Thoracic aorta (tissue), 2 donors: ENCODE data around the gene ZNF552. TPM values are rescaled to one million over a fixed set of nuclear protein-coding genes. Genes with fewer than 3 reads are reported as not detected.
"Not testable (repeated sequence)": the region's sequence is repeated elsewhere in the genome, so short reads cannot be mapped to it uniquely, and the experiment has no call there.

Experiments
- ATAC-seq: fragments of 150-250 bp; one replicate; pipeline ENCODE4 v1.8.0; 2017; ENCODE audit warnings: low read depth; ENCODE audit not compliant: insufficient number of reproducible peaks, low FRiP score
- DNase-seq: peaks from one replicate; pipeline ENCODE4 v3.0.0-alpha.2; 2020; ENCODE audit warnings: low spot score
- H3K27ac ChIP-seq, 2 donors: fragments of 200-600 bp; sonication (generic); 1 replicate in 1 of 2; 2 replicates in 1 of 2; pipeline ENCODE4 v1.5.1; 2016; ENCODE audit warnings: mild to moderate bottlenecking in 2 of 2, moderate library complexity in 2 of 2
- H3K27me3 ChIP-seq: fragments of 200-600 bp; sonication (generic); replicated peaks from 2 replicates; pipeline ENCODE4 v1.6.0; 2016; ENCODE audit warnings: mild to moderate bottlenecking; ENCODE audit not compliant: insufficient read depth
- H3K36me3 ChIP-seq: fragments of 200-600 bp; sonication (generic); one replicate; pipeline ENCODE4 v1.5.1; 2016
- H3K4me1 ChIP-seq, 2 donors: fragments of 200-600 bp; sonication (generic); 1 replicate in 1 of 2; 2 replicates in 1 of 2; pipeline versions ENCODE4 v1.5.1 to v1.6.0; 2016; ENCODE audit warnings: low read depth in 2 of 2, mild to moderate bottlenecking in 1 of 2; ENCODE audit not compliant: control insufficient read depth in 1 of 2
- H3K4me3 ChIP-seq: fragments of 200-600 bp; sonication (generic); 2 replicates; pipeline ENCODE4 v1.5.1; 2016; ENCODE audit warnings: mild to moderate bottlenecking
- H3K9me3 ChIP-seq: fragments of 200-600 bp; sonication (generic); 2 replicates; pipeline ENCODE4 v1.5.1; 2016
- CTCF ChIP-seq: fragments of 200-600 bp; sonication (generic); IDR thresholded peaks from one replicate; pipeline ENCODE4 v1.5.1; 2019; ENCODE audit warnings: antibody characterized with exemption
- total RNA-seq, 2 donors: library from RNA; depleted of rRNA; stranded (reverse); fragments of >200 nt; gene quantifications; one replicate each; pipeline versions ENCODE4 v1.1.0 to v1.2.3, GENCODE V29; 2016

The ZNF552 gene
- total RNA-seq, 2 donors from 2014 or later = 9.6 to 23.9 TPM

DNA sequence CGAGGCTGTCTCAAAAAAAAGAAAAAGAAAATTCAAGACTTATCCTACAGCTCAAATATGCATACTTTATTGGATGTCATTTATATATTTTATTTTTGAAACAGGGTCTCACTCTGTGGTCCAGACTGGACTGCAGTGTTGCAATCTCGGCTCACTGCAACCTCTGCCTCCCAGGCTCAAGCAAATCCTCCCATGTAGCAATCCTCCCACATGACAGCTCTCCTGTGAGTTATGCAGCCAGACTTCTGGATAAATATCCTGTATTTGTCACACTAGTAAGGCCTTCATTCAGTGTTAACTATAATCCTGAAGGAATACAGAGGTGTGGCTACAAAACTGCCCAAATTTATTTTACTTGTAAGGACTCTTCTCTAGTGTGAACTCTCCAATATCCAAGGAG, 7.2 kb downstream of the ZNF552 start:
- Histone ChIP-seq H3K27me3 (no peaks in the 10 kb centered on the region), H3K4me3 (no peak overlapping the region), H3K36me3 (peaks cover 14% of the 10 kb centered on the region), H3K27ac (no peak overlapping the region), H3K9me3 (no peaks in the 10 kb centered on the region), H3K4me1 (peaks cover 8 to 19% of the 10 kb centered on the region in 2 donors)
- TF ChIP-seq CTCF = no peak
- ATAC-seq (no peak), DNase-seq (no peak)

- ATAC-seq = no peak
- no peak for DNase-seq
- peak overlapping the region; percentile 64 to 81 for H3K27ac ChIP-seq
- H3K36me3 ChIP-seq = peaks cover 11% of the 10 kb centered on the region
- no peaks in the 10 kb centered on the region for H3K27me3 ChIP-seq
- peaks cover 5 to 13% of the 10 kb centered on the region in 2 donors for H3K4me1 ChIP-seq
- no peak for TF ChIP-seq CTCF
- H3K4me3 ChIP-seq = peak overlapping the region; percentile 77
- H3K9me3 ChIP-seq = no peaks in the 10 kb centered on the region
These were observed 11.0 kb downstream of the ZNF552 start for GRCh38 chr19:57803594-57804325.

GRCh38 chr19:57803265-57803593, 11.5 kb downstream of the ZNF552 start:
- Histone ChIP-seq H3K27ac (peak overlapping the region; percentile 64 to 81), H3K4me3 (peak overlapping the region; percentile 77), H3K27me3 (no peaks in the 10 kb centered on the region), H3K4me1 (peaks cover 5 to 13% of the 10 kb centered on the region in 2 donors), H3K36me3 (peaks cover 8% of the 10 kb centered on the region), H3K9me3 (no peaks in the 10 kb centered on the region)
- no peak for DNase-seq
- no peak for ATAC-seq
- no peak for TF ChIP-seq CTCF

DNA sequence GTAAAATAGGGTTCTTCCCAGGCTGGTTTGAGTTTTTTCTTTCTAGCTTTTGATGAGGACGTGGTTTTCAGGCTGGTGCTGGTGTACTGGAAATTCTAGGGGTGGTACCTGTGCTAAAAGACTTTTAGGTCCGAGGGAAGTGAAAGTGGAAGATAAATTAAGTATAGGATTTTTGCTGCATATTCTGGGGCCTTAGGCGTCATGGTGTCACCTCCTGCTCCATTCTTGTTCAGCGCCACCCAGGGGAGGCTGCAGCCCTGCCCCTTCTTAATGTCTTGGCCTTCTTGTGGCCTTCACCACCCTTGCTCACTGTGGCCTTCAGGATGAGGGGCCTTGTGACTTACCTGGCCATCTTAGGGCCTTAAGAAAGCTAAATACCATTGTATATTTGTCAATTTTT, 12.4 kb downstream of the ZNF552 start:
- Histone ChIP-seq H3K36me3 (no peaks in the 10 kb centered on the region), H3K4me1 (peaks cover 5 to 13% of the 10 kb centered on the region in 2 donors), H3K27me3 (no peaks in the 10 kb centered on the region), H3K4me3 (no peak overlapping the region), H3K27ac (no peak overlapping the region), H3K9me3 (no peaks in the 10 kb centered on the region)
- ATAC-seq = no peak
- no peak for DNase-seq
- TF ChIP-seq CTCF = no peak

- DNase-seq (no peak), ATAC-seq (no peak)
- H3K27ac ChIP-seq = no peak overlapping the region
- H3K36me3 ChIP-seq = no peaks in the 10 kb centered on the region
- no peak overlapping the region for H3K4me3 ChIP-seq
- H3K4me1 ChIP-seq = peaks cover 5 to 13% of the 10 kb centered on the region in 2 donors
- no peaks in the 10 kb centered on the region for H3K9me3 ChIP-seq
- no peaks in the 10 kb centered on the region for H3K27me3 ChIP-seq
- TF ChIP-seq CTCF = no peak
These were observed 14.0 kb downstream of the ZNF552 start for GRCh38 chr19:57800696-57801095.

- H3K9me3 ChIP-seq, H3K4me3 ChIP-seq, ATAC-seq, DNase-seq, H3K4me1 ChIP-seq, H3K27me3 ChIP-seq, H3K27ac ChIP-seq: not testable (repeated sequence)
- peaks cover 12% of the 10 kb centered on the region for H3K36me3 ChIP-seq
These were observed 18.1 kb downstream of the ZNF552 start for GRCh38 chr19:57796580-57796979.
